ENCODE measurements around the gene PICALM.
A peak's percentile ranks its signal among the peaks of the same experiment; 100 is the strongest.

The PICALM gene

GRCh38 chr11:86068138-86068871 lies 579 bp downstream of the PICALM start:
- Histone ChIP-seq H3K9ac (ENCODE audit: low read depth, low read length) (peak overlapping the region; percentile 73), H3K9me3 (ENCODE audit: insufficient read depth, low read length, severe bottlenecking) (no peaks in the 10 kb centered on the region), H3K36me3 (ENCODE audit: insufficient read depth, low read length) (no peaks in the 10 kb centered on the region; the same call in 1 of the 2 replicates), H4K20me1 (ENCODE audit: insufficient read depth, low read length) (peaks cover 45% of the 10 kb centered on the region), H3K27ac (ENCODE audit: low read length) (peak overlapping the region; percentile 82), H3K79me2 (ENCODE audit: insufficient read depth, low read length) (peaks cover 56% of the 10 kb centered on the region), H3K27me3 (ENCODE audit: insufficient read depth, low read length, poor library complexity) (no peaks in the 10 kb centered on the region), H2AFZ (ENCODE audit: low read depth, low read length) (peak overlapping the region; percentile 79), H3K4me1 (ENCODE audit: insufficient read depth, low read length) (peaks cover 36% of the 10 kb centered on the region), H3K4me2 (ENCODE audit: insufficient read depth, low read length) (peak overlapping the region; percentile 89), H3K4me3 (ENCODE audit: low read depth in 1 of 2, low read length in 2 of 2) (peak overlapping the region; percentile 92 to 96)
- peak; percentile 36 for ATAC-seq (ENCODE audit: insufficient read depth, low read depth)
- DNase-seq, result peak; percentile 50
- TF ChIP-seq CTCF (IDR thresholded peaks at IDR 0.05; ENCODE audit: borderline replicate concordance, extremely low read depth, low read length, poor library complexity, severe bottlenecking) (no peak), EZH2 (IDR thresholded peaks at IDR 0.05; ENCODE audit: borderline replicate concordance, low read depth, low read length, severe bottlenecking) (no peak)

- Histone ChIP-seq H3K9me3 (ENCODE audit: insufficient read depth, low read length, severe bottlenecking) (no peaks in the 10 kb centered on the region), H3K79me2 (ENCODE audit: insufficient read depth, low read length) (peaks cover 61% of the 10 kb centered on the region), H4K20me1 (ENCODE audit: insufficient read depth, low read length) (peaks cover 47% of the 10 kb centered on the region), H3K4me2 (ENCODE audit: insufficient read depth, low read length) (peak overlapping the region; percentile 89), H3K36me3 (ENCODE audit: insufficient read depth, low read length) (no peaks in the 10 kb centered on the region; the same call in 1 of the 2 replicates), H3K9ac (ENCODE audit: low read depth, low read length) (peak overlapping the region; percentile 73), H3K4me3 (ENCODE audit: low read depth in 1 of 2, low read length in 2 of 2) (peak overlapping the region; percentile 92 to 96), H3K27me3 (ENCODE audit: insufficient read depth, low read length, poor library complexity) (no peaks in the 10 kb centered on the region), H2AFZ (ENCODE audit: low read depth, low read length) (peak overlapping the region; percentile 79; the same call in 1 of the 2 replicates), H3K27ac (ENCODE audit: low read length) (peak overlapping the region; percentile 82), H3K4me1 (ENCODE audit: insufficient read depth, low read length) (peaks cover 38% of the 10 kb centered on the region)
- ATAC-seq (ENCODE audit: insufficient read depth, low read depth) (no peak), DNase-seq (no peak)
- TF ChIP-seq CTCF (IDR thresholded peaks at IDR 0.05; ENCODE audit: borderline replicate concordance, extremely low read depth, low read length, poor library complexity, severe bottlenecking) (no peak), EZH2 (IDR thresholded peaks at IDR 0.05; ENCODE audit: borderline replicate concordance, low read depth, low read length, severe bottlenecking) (no peak)
Observed at GRCh38 chr11:86067851-86068137, 1.1 kb downstream of the PICALM start.

GRCh38 chr11:86067009-86067850 lies 1.7 kb downstream of the PICALM start:
- Histone ChIP-seq H3K4me1 (ENCODE audit: insufficient read depth, low read length) (peaks cover 41% of the 10 kb centered on the region), H3K9ac (ENCODE audit: low read depth, low read length) (peak overlapping the region; percentile 73), H3K36me3 (ENCODE audit: insufficient read depth, low read length) (no peaks in the 10 kb centered on the region; the same call in 1 of the 2 replicates), H3K4me3 (ENCODE audit: low read depth in 1 of 2, low read length in 2 of 2) (peak overlapping the region; percentile 92 to 96), H3K27me3 (ENCODE audit: insufficient read depth, low read length, poor library complexity) (no peaks in the 10 kb centered on the region), H3K4me2 (ENCODE audit: insufficient read depth, low read length) (peak overlapping the region; percentile 89), H3K79me2 (ENCODE audit: insufficient read depth, low read length) (peaks cover 67% of the 10 kb centered on the region), H3K9me3 (ENCODE audit: insufficient read depth, low read length, severe bottlenecking) (no peaks in the 10 kb centered on the region), H4K20me1 (ENCODE audit: insufficient read depth, low read length) (peaks cover 49% of the 10 kb centered on the region), H3K27ac (ENCODE audit: low read length) (peak overlapping the region; percentile 82; the same call in 1 of the 2 replicates), H2AFZ (ENCODE audit: low read depth, low read length) (no peak overlapping the region)
- TF ChIP-seq EZH2 (IDR thresholded peaks at IDR 0.05; ENCODE audit: borderline replicate concordance, low read depth, low read length, severe bottlenecking) (no peak), CTCF (IDR thresholded peaks at IDR 0.05; ENCODE audit: borderline replicate concordance, extremely low read depth, low read length, poor library complexity, severe bottlenecking) (no peak)
- ATAC-seq (ENCODE audit: insufficient read depth, low read depth) (no peak), DNase-seq (no peak)
